Adrenal gland (tissue), 5 donors: Measurements from ENCODE around the gene NCBP2.

Experiments used
- CTCF ChIP-seq, 6 experiments: fragments of 450-650 bp in 4 of 6; fragments of 200-600 bp in 2 of 6; sonication (generic) in 1 of 6; IDR thresholded peaks; 1 replicate in 5 of 6; 2 replicates in 1 of 6; pipeline versions ENCODE4 v1.5.1 to v1.8.0; 2016 to 2021; ENCODE audit warnings: antibody characterized with exemption in 6 of 6, mild to moderate bottlenecking in 2 of 6, moderate library complexity in 1 of 6
- POLR2A ChIP-seq, 2 donors: fragments of 450-650 bp; IDR thresholded peaks; one replicate each; pipeline ENCODE4 v1.6.1; 2017; ENCODE audit warnings: antibody characterized with exemption in 2 of 2, mild to moderate bottlenecking in 2 of 2, moderate library complexity in 1 of 2
- donor health status: DM: no; HTN: no; CAD: no.

- no peak for TF ChIP-seq CTCF (IDR thresholded peaks at IDR 0.05)
- no peak for TF ChIP-seq POLR2A (IDR thresholded peaks at IDR 0.05)
Observed at GRCh38 chr3:196920733-196921132, 21.6 kb downstream of the NCBP2 start.
